ENCODE measurements around the gene STK24.
"Not testable (repeated sequence)": the region's sequence is repeated elsewhere in the genome, so short reads cannot be mapped to it uniquely, and the experiment has no call there.

The STK24 gene

GRCh38 chr13:98576963-98577835 is at the start of gene STK24:
Gene STK24, minus strand, starts transcription at chr13:98577107. Its CDS starts 321 bp downstream, at chr13:98576786.
- DNase-seq, result no peak

- no peak for DNase-seq
Observed at GRCh38 chr13:98626298-98626935, 49.5 kb upstream of the STK24 start.

- DNase-seq, result not testable (repeated sequence)
Observed at GRCh38 chr13:98624589-98624988, 47.7 kb upstream of the STK24 start.

GRCh38 chr13:98622931-98623331 is 46.0 kb upstream of the STK24 start:
- no peak for DNase-seq

- no peak for DNase-seq
Observed at GRCh38 chr13:98619556-98619955, 42.6 kb upstream of the STK24 start.

GRCh38 chr13:98615595-98615994 is 38.7 kb upstream of the STK24 start:
- DNase-seq, result not testable (repeated sequence)

GRCh38 chr13:98613591-98613990 is 36.7 kb upstream of the STK24 start:
- no peak for DNase-seq

GRCh38 chr13:98609756-98610155 is 32.8 kb upstream of the STK24 start:
- DNase-seq, result no peak

GRCh38 chr13:98606296-98606695 is 29.4 kb upstream of the STK24 start:
- DNase-seq, result no peak

GRCh38 chr13:98599502-98600328 is 22.8 kb upstream of the STK24 start:
- DNase-seq, result no peak

GRCh38 chr13:98598043-98598442 is 21.1 kb upstream of the STK24 start:
- DNase-seq, result no peak

GRCh38 chr13:98595134-98595533 is 18.2 kb upstream of the STK24 start:
- no peak for DNase-seq

- DNase-seq, result no peak
Observed at GRCh38 chr13:98592362-98592732, 15.4 kb upstream of the STK24 start.

GRCh38 chr13:98591721-98592361 is 14.9 kb upstream of the STK24 start:
- DNase-seq, result no peak

GRCh38 chr13:98590471-98590870 is 13.6 kb upstream of the STK24 start:
- DNase-seq, result not testable (repeated sequence)

- not testable (repeated sequence) for DNase-seq
Observed at GRCh38 chr13:98589516-98589915, 12.6 kb upstream of the STK24 start.

GRCh38 chr13:98586400-98587345 is 9.8 kb upstream of the STK24 start:
- no peak for DNase-seq

GRCh38 chr13:98585946-98586345 is 9.0 kb upstream of the STK24 start:
- no peak for DNase-seq

- no peak for DNase-seq
Observed at GRCh38 chr13:98585398-98585754, 8.5 kb upstream of the STK24 start.

- DNase-seq, result no peak
Observed at GRCh38 chr13:98584668-98585397, 7.9 kb upstream of the STK24 start.

GRCh38 chr13:98582947-98583346 is 6.0 kb upstream of the STK24 start:
- no peak for DNase-seq
